IPS DF 6.9 (cell line): Measurements from ENCODE around the gene BNC2.

Experiments used
- DNase-seq: peaks from one replicate; pipeline ENCODE4 v3.0.0-alpha.2; 2013; ENCODE audit warnings: low read depth, low spot score
- H3K27ac ChIP-seq: one replicate; pipeline ENCODE4 v1.5.1; 2013; ENCODE audit warnings: low read length, control low read depth
- H3K27me3 ChIP-seq: 2 replicates; pipeline ENCODE4 v1.6.1; 2013; ENCODE audit warnings: mild to moderate bottlenecking, low read length; ENCODE audit not compliant: control insufficient read depth, insufficient read depth
- H3K36me3 ChIP-seq: 2 replicates; pipeline ENCODE4 v1.6.1; 2013; ENCODE audit warnings: low read length; ENCODE audit not compliant: control insufficient read depth, insufficient read depth
- H3K4me1 ChIP-seq: 2 replicates; pipeline ENCODE4 v1.6.1; 2013; ENCODE audit warnings: low read length; ENCODE audit not compliant: control insufficient read depth, insufficient read depth
- H3K4me3 ChIP-seq: 2 replicates; pipeline ENCODE4 v1.5.1; 2013; ENCODE audit warnings: mild to moderate bottlenecking, low read length
- H3K9me3 ChIP-seq: 2 replicates; pipeline ENCODE4 v1.6.1; 2013; ENCODE audit warnings: low read length, inconsistent platforms; ENCODE audit not compliant: control insufficient read depth, insufficient read depth
- WGBS: extraction: QIAGEN DNeasy Blood & Tissue Kit; methylation state at CpG from one replicate; pipeline ENCODE4 v1.1.7; 2013; ENCODE audit warnings: mixed read lengths, missing lambda C conversion rate; ENCODE audit not compliant: insufficient read length, insufficient coverage; 5-methylcytosine and 5-hydroxymethylcytosine counted together

The BNC2 gene

DNA sequence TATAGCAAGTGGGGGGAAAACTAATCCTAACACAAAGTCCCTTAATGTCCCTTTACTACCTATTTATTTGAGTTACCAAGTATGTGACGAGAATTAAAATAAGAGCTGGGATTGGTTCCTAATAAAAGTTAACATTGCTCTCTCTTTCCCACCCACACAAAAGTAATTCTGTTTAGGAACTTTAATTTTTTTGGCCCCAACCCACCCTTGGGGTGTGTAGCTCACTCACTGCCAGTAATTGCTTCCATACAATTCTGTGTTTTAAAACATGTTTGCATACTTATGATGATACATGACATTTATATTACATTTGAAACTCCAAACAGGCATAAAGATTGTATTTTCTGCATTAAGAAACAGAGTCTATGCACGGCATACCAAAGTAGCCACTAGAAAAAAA lies 106.5 kb downstream of the BNC2 start:
- H3K36me3 ChIP-seq, result no peaks in the 10 kb centered on the region
- no peaks in the 10 kb centered on the region for H3K27me3 ChIP-seq
- no peaks in the 10 kb centered on the region for H3K9me3 ChIP-seq
- peaks cover 1% of the 10 kb centered on the region; the same call in 1 of the 2 replicates for H3K4me1 ChIP-seq
- H3K4me3 ChIP-seq, result no peak overlapping the region
- H3K27ac ChIP-seq, result no peak overlapping the region
- DNase-seq, result no peak
- no CpG with 5 or more reads among the region's 2 CpGs for WGBS

DNA sequence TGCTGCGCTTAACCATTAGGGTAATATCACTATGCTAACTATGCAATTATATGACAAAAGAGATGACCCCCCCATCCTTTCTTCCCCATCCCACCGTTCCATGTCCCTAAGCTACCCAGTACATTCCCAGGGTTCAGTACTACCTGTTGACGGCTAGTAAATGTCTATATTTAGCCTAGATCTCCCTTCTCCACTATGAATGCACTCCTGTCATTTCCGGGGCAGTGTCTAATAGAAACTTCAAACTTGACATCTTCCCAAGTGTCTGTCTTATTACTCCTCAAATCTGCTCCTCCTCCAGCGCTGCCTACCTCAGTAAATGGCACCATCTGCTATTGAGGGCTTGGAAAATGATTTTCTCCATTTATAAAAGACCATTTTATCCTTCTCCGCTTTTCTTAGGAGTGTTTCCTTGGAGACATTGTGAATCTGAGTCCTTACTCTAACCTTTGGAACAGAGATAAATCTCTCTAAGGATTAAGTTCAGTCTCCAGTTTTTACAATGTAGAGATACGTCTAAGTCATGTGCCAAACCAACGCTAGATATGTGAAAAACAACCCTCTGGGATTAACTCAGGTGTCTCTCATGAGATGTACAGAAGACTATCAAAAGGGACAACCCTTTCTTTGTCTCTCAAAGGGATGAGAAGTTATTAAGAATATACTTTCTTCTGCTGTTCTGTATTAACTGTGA lies 114.9 kb downstream of the BNC2 start:
- Histone ChIP-seq H3K27me3 (no peaks in the 10 kb centered on the region), H3K27ac (no peak overlapping the region), H3K4me3 (no peak overlapping the region), H3K36me3 (no peaks in the 10 kb centered on the region), H3K9me3 (no peaks in the 10 kb centered on the region), H3K4me1 (0 out of 2 replicates have a peak, but pooled peaks cover 1% of the 10 kb centered on the region)
- WGBS, result no CpG with 5 or more reads among the region's 8 CpGs
- DNase-seq, result no peak

DNA sequence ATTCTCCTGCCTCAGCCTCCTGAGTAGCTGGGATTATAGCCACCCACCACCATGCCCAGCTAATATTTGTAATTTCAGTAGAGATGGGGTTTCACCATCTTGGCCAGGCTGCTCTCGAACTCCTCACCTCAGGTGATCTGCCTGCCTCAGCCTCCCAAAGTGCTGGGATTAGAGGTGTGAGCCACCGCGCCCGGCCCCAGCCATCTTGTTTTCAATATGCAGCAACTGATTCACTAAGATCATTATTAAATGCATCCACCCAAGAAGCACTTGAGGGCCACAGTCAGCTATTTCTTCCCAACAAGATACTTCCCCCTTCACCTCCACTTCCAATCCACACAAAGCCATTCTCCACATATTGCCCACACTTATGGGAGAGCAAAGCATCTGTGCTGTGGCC lies 115.8 kb downstream of the BNC2 start:
- H3K9me3 ChIP-seq, result no peaks in the 10 kb centered on the region
- H3K27me3 ChIP-seq, result no peaks in the 10 kb centered on the region
- no peak overlapping the region for H3K4me3 ChIP-seq
- DNase-seq, result no peak
- WGBS, result no CpG with 5 or more reads among the region's 4 CpGs
- no peak overlapping the region for H3K27ac ChIP-seq
- no peaks in the 10 kb centered on the region for H3K36me3 ChIP-seq
- 0 out of 2 replicates have a peak, but pooled peaks cover 1% of the 10 kb centered on the region for H3K4me1 ChIP-seq

DNA sequence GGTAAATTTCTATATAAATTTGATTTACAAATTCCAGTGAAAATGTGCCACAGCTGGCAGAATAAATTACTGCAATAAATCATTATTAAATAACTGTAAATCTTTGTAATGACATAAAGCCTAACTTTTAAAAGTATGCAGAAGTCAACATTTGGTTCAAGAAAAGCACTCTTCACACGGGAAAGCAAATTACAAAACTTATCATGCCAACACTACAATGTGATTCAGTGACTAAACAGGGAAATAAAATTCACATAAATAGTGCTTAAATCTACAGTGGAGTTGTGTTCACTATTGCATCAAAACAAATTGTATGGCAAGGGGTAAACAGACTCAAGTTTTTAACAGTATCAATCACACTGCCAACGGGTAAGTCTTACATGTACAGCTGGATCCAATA lies 117.2 kb downstream of the BNC2 start:
- no peak for DNase-seq
- WGBS, result no CpG with 5 or more reads among the region's 2 CpGs
- H3K27me3 ChIP-seq, result no peaks in the 10 kb centered on the region
- H3K9me3 ChIP-seq, result no peaks in the 10 kb centered on the region
- no peak overlapping the region for H3K4me3 ChIP-seq
- H3K36me3 ChIP-seq, result no peaks in the 10 kb centered on the region
- H3K4me1 ChIP-seq, result 0 out of 2 replicates have a peak, but pooled peaks cover 1% of the 10 kb centered on the region
- H3K27ac ChIP-seq, result no peak overlapping the region

DNA sequence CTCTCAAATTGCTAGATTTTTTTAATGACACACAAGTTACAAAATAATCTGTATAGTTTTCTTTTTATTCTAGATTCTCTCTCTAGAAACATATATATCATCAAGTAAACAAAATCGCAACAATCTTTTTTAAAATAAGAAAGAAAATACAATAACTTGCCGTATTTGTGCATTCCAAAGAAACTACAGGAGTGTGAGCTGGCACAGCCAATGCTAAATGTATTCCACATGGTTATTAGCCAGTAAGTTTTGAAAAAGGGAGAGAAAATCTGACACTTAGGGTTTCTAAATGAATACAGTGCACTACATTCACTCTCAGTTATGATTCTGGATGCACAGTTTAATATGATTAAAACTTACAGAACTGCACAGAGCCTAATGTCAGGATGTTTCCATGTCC lies 117.9 kb downstream of the BNC2 start:
- Histone ChIP-seq H3K36me3 (no peaks in the 10 kb centered on the region), H3K9me3 (no peaks in the 10 kb centered on the region), H3K4me1 (0 out of 2 replicates have a peak, but pooled peaks cover 1% of the 10 kb centered on the region), H3K4me3 (no peak overlapping the region), H3K27me3 (no peaks in the 10 kb centered on the region), H3K27ac (no peak overlapping the region)
- no CpG with 5 or more reads among the region's 2 CpGs for WGBS
- no peak for DNase-seq

DNA sequence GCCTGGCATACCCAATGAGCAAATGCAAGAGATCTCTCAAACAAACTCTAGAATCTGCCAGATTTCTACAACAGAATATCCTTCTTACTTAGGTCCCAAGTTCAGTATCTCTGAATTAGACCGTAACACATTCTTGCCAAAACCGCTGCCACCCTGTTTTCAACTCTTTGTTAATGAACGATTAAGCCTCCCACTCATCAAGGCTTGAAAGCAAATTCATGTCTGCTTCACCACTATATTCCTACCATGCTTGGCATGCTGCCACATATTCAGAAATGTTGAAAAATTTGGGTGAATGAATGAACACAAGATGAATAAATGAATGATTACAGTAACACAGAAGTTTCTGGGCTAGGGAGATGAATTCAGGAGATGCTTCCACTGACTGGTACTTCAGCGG lies 119.9 kb downstream of the BNC2 start:
- no CpG with 5 or more reads among the region's 4 CpGs for WGBS
- no peak for DNase-seq

DNA sequence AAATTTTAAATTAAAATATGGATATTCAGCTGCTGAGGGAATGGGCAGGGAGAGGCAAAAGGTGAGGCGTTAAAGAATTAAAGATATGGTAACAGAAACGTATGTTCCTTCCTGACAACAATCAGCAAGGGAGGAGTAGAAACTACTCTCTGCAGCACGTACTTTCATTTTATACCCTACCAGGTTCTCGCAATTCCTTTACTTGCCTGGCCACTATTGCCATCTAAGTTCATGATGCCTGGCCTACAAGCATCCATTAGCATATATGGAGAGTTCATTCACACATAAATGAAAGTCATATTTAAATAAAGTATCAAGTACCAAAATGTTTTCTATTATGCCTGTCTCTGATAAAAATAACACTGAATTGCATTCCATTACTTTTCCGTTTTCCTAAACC lies 125.1 kb downstream of the BNC2 start:
- Histone ChIP-seq H3K27ac (no peak overlapping the region), H3K36me3 (no peaks in the 10 kb centered on the region), H3K4me3 (no peak overlapping the region), H3K4me1 (no peaks in the 10 kb centered on the region; the same call in 1 of the 2 replicates), H3K27me3 (no peaks in the 10 kb centered on the region), H3K9me3 (no peaks in the 10 kb centered on the region)
- DNase-seq, result no peak
- WGBS, result no CpG with 5 or more reads among the region's 5 CpGs

More for the DNA sequence above, 119.9 kb downstream of the BNC2 start:
- Histone ChIP-seq H3K27me3 (no peaks in the 10 kb centered on the region), H3K27ac (no peak overlapping the region), H3K36me3 (no peaks in the 10 kb centered on the region), H3K4me1 (0 out of 2 replicates have a peak, but pooled peaks cover 1% of the 10 kb centered on the region), H3K4me3 (no peak overlapping the region), H3K9me3 (no peaks in the 10 kb centered on the region)

DNA sequence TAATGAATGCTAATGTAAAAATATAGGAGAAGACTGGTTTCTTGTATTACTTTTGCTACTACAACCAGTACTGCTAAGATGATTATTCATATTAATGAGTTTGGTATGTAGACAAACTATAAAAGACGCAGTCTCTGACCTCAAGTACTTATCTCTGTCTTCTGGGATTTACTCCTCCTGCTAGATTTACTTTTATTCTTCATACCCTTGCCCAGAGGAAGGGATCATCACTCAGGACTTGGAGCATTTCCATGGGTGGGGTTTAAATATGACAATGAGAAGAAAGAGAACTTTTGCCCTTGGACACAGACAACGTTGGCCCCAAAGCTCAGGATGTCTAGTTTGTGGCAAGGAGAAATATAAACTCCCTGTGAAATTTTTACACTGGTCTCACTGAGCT lies 126.1 kb downstream of the BNC2 start:
- DNase-seq, result no peak
- no peak overlapping the region for H3K4me3 ChIP-seq
- WGBS, result no CpG with 5 or more reads among the region's 2 CpGs
- H3K27ac ChIP-seq, result no peak overlapping the region
- no peaks in the 10 kb centered on the region; the same call in 1 of the 2 replicates for H3K4me1 ChIP-seq
- H3K27me3 ChIP-seq, result no peaks in the 10 kb centered on the region
- no peaks in the 10 kb centered on the region for H3K9me3 ChIP-seq
- H3K36me3 ChIP-seq, result no peaks in the 10 kb centered on the region

DNA sequence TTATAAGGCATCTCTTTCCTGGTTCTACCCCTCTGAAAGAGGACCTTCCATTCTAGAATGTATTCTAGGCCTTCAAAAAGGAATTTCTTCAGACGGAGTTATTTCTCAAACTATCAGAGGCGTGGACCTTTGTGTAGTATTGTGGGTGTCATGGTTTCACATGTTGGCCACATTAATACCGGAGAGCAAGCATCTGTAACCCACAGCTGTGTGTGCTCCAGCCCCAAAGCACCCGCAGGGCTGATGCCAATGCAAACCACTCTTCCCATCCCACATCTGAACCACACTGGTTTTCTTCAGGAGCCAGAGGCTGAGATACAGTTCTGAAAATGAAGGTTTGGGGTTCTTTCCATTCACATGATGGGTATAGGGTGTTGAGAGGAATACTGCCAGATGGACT lies 127.1 kb downstream of the BNC2 start:
- no peaks in the 10 kb centered on the region for H3K9me3 ChIP-seq
- H3K36me3 ChIP-seq, result no peaks in the 10 kb centered on the region
- no peak for DNase-seq
- H3K4me1 ChIP-seq, result no peaks in the 10 kb centered on the region; the same call in 1 of the 2 replicates
- no peaks in the 10 kb centered on the region for H3K27me3 ChIP-seq
- no CpG with 5 or more reads among the region's 4 CpGs for WGBS
- H3K4me3 ChIP-seq, result no peak overlapping the region
- H3K27ac ChIP-seq, result no peak overlapping the region

DNA sequence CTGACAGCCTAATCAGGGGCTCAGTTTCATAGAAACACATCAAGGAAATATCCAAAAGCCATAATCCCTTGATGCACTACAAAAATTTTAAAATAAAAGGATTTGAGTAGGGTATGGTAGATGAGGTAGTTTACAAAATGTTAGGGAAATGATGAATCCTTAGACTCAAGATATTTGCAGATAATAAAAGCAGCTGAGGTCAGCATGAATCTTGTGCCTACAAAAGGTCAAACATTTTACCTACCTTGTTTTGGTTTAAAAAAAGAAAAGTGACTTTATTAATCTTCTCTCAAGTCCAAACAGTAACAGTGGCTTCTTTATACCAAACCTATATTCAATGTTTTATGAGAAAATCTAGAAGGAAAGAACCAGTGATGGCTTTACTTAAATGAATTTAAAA lies 135.5 kb downstream of the BNC2 start:
- no peak for DNase-seq
- no peak overlapping the region for H3K27ac ChIP-seq
- H3K4me3 ChIP-seq, result no peak overlapping the region
- H3K9me3 ChIP-seq, result no peaks in the 10 kb centered on the region
- no peaks in the 10 kb centered on the region for H3K27me3 ChIP-seq
- no peaks in the 10 kb centered on the region for H3K4me1 ChIP-seq
- no peaks in the 10 kb centered on the region for H3K36me3 ChIP-seq

DNA sequence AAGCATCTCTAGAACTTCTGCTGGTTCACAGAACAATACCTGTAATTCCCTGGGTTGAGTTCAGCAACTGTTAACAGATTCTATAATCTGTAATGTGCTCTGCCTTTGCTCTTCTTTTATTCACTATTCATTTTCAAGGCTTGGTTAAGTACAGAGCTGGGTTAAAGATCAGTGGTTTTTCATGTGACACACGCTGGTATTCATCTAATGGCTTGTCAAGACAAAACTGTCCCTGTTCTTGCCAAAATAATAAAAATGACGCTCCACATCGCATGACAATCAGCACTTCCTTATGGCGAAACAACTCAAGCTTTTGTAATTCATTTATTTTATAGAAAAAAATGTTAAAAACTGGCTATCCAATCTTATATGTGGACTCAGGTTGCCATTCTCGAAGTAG lies 137.9 kb downstream of the BNC2 start:
- H3K36me3 ChIP-seq, result no peaks in the 10 kb centered on the region
- no peaks in the 10 kb centered on the region for H3K9me3 ChIP-seq
- H3K4me3 ChIP-seq, result no peak overlapping the region
- peaks cover 2% of the 10 kb centered on the region for H3K4me1 ChIP-seq
- no peak overlapping the region for H3K27ac ChIP-seq
- no peak for DNase-seq
- no peaks in the 10 kb centered on the region for H3K27me3 ChIP-seq
- no CpG with 5 or more reads among the region's 5 CpGs for WGBS
